ENCODE measurements around the gene COPS3.

The COPS3 gene

GRCh38 chr17:17280613-17281549, at the start of gene COPS3:
Gene COPS3 (minus strand): TSS chr17:17281246. CDS start chr17:17281186, 60 bp downstream.
- DNase-seq = peak; percentile 99

GRCh38 chr17:17328251-17328650, 47.2 kb upstream of the COPS3 start:
- DNase-seq = no peak

GRCh38 chr17:17326275-17326875, 45.3 kb upstream of the COPS3 start:
- DNase-seq = no peak

- no peak for DNase-seq
Measured at GRCh38 chr17:17325816-17326215, 44.8 kb upstream of the COPS3 start.

GRCh38 chr17:17325228-17325627, 44.2 kb upstream of the COPS3 start:
- DNase-seq = peak; percentile 45

- DNase-seq = no peak
Measured at GRCh38 chr17:17324616-17325015, 43.6 kb upstream of the COPS3 start.

GRCh38 chr17:17322516-17323510, 41.8 kb upstream of the COPS3 start:
- DNase-seq = no peak

- no peak for DNase-seq
Measured at GRCh38 chr17:17321356-17322025, 40.4 kb upstream of the COPS3 start.

GRCh38 chr17:17320911-17321220, 39.8 kb upstream of the COPS3 start:
- DNase-seq = no peak

GRCh38 chr17:17320188-17320910, 39.3 kb upstream of the COPS3 start:
- no peak for DNase-seq

GRCh38 chr17:17315142-17315821, 34.2 kb upstream of the COPS3 start:
- no peak for DNase-seq

GRCh38 chr17:17314501-17315071, 33.5 kb upstream of the COPS3 start:
- DNase-seq = no peak

GRCh38 chr17:17313350-17313991, 32.4 kb upstream of the COPS3 start:
- DNase-seq = no peak

- no peak for DNase-seq
Measured at GRCh38 chr17:17309356-17309755, 28.3 kb upstream of the COPS3 start.

- peak; percentile 50 for DNase-seq
Measured at GRCh38 chr17:17305281-17305801, 24.3 kb upstream of the COPS3 start.

- no peak for DNase-seq
Measured at GRCh38 chr17:17304521-17304985, 23.5 kb upstream of the COPS3 start.

GRCh38 chr17:17303847-17304490, 22.9 kb upstream of the COPS3 start:
- no peak for DNase-seq

- DNase-seq = peak; percentile 83
Measured at GRCh38 chr17:17303010-17303846, 22.2 kb upstream of the COPS3 start, which contains the start of gene NT5M. Gene NT5M (plus strand): TSS chr17:17303373. CDS start chr17:17303551, 178 bp downstream.
